Gastrocnemius medialis (tissue), 4 donors: ENCODE data around the gene WDR37.

Experiments used
- CTCF ChIP-seq, 5 experiments: fragments of 450-650 bp in 3 of 5; fragments of 200-600 bp in 2 of 5; sonication (generic) in 2 of 5; IDR thresholded peaks in 4 of 5; conservative IDR thresholded peaks in 1 of 5; 1 replicate in 4 of 5; 2 replicates in 1 of 5; pipeline ENCODE4 v1.5.1; 2016 to 2019; ENCODE audit warnings: antibody characterized with exemption in 5 of 5, mild to moderate bottlenecking in 3 of 5, moderate library complexity in 3 of 5
- POLR2A ChIP-seq, 2 donors: fragments of 450-650 bp; IDR thresholded peaks; one replicate each; pipeline ENCODE4 v1.6.1; 2017; ENCODE audit warnings: antibody characterized with exemption in 2 of 2, mild to moderate bottlenecking in 2 of 2, moderate library complexity in 2 of 2

DNA sequence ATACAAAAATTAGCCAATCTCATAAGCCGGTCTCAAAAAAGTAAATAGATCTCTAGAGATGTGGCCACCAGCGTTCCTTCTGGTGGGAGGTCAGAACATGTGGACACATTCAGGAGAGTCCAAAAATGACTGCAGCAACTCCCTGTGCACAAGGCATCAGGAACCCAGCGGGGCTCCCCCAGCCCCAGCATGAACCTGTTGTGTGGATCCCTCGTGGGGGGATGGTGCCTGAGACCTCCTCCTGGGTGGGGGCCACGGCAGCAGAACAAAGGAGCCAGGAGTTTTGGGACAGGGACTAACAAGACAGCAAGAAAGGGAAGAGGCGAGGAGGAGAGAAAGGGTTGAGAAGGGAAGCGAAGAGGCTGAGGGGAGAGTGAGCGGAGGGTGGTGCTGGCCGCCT is 121.8 kb downstream of the WDR37 start:
- TF ChIP-seq CTCF (IDR thresholded peaks at IDR 0.05 in 4 of 5, conservative IDR thresholded peaks at IDR 0.05 in 1 of 5) (no peak), POLR2A (IDR thresholded peaks at IDR 0.05) (no peak)
